Subcutaneous adipose tissue (tissue), 4 donors: ENCODE data around the gene FXYD5. TPM values are rescaled to one million over a fixed set of nuclear protein-coding genes. Genes with fewer than 3 reads are reported as not detected.

Experiments
- total RNA-seq, 4 donors: library from RNA; depleted of rRNA; stranded (reverse); fragments of >200 nt; gene quantifications; one replicate each; pipeline ENCODE4 v1.1.0, GENCODE V29; 2016
- TF ChIP-seq, protein P1 (sequence below): fragments of 450-650 bp; IDR thresholded peaks from one replicate; pipeline ENCODE4 v1.5.1; 2016; ENCODE audit warnings: low read depth, mild to moderate bottlenecking, control low read depth, antibody characterized with exemption, moderate library complexity

FXYD5 gene
- total RNA-seq, 4 donors from 2014 or later: 43.7 to 120 (median 52.4) TPM

DNA sequence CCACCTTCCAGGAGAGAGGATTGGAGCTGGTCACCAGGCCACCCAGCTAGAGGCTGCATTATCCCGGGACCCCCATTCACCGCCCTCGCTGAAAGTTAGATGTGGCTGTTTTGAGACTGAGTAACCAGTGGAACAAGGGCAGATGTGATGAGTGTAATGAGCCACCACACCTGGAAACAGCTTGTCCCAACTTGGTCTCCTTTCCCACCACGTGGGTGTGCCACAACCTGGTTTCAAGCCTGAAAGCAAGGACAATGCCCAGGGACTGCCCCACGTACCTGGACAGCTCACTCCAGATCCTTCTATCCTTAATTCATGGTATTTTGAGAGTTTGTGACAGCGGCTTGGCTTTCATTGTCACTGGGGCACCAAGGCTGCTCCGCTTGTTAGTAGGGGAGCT is 26.7 kb upstream of the FXYD5 start:
- TF ChIP-seq, protein P1, sequence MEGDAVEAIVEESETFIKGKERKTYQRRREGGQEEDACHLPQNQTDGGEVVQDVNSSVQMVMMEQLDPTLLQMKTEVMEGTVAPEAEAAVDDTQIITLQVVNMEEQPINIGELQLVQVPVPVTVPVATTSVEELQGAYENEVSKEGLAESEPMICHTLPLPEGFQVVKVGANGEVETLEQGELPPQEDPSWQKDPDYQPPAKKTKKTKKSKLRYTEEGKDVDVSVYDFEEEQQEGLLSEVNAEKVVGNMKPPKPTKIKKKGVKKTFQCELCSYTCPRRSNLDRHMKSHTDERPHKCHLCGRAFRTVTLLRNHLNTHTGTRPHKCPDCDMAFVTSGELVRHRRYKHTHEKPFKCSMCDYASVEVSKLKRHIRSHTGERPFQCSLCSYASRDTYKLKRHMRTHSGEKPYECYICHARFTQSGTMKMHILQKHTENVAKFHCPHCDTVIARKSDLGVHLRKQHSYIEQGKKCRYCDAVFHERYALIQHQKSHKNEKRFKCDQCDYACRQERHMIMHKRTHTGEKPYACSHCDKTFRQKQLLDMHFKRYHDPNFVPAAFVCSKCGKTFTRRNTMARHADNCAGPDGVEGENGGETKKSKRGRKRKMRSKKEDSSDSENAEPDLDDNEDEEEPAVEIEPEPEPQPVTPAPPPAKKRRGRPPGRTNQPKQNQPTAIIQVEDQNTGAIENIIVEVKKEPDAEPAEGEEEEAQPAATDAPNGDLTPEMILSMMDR: no peak

- TF ChIP-seq, protein P1: no peak
These were observed 26.0 kb upstream of the FXYD5 start for GRCh38 chr19:35128398-35129057.

DNA sequence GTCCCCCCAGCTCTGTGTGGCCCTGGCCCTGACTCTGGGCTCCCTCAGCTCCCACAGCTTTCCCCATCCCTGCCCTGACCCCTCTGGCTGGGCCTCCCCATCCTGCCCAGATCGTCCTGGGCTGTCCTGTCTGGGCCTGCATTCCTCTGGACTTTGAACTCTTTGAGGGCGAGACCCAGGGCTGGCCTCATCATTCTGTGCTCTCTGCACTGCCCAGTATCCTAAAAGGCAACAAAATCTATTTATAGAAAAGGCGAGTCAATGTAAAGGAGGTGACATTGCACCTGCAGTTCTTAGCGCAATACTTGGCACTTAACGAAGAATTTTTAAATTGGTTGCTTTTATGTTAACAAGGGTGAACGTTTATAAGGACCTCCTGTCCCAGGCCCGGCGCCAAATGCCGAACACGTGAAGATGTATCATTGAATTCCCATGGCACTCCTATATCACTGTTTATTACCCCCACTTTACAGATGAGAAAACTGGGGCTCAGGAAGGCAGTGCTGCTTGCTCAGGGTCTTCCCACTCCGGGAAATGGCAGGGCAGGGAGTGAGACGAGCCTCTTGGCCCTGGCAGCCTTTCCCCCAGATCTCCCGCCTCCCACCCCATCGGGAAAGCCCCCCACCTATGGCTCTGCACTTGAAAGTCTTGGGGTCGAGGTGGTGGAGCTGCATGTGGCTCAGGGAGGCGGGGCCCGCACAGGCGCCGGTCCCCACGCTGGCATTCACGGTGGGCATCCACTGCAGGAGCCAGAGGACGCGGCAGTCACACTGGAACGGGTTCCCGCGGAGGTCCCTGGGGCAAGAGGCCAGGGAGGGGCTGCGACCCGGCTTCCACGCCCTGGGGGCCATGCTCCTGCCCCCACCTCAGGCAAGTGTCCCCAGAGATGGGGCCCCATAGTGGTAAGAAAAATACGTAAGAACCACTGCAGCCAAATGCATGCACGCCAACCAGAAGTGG is 23.5 kb upstream of the FXYD5 start:
- TF ChIP-seq, protein P1: no peak

DNA sequence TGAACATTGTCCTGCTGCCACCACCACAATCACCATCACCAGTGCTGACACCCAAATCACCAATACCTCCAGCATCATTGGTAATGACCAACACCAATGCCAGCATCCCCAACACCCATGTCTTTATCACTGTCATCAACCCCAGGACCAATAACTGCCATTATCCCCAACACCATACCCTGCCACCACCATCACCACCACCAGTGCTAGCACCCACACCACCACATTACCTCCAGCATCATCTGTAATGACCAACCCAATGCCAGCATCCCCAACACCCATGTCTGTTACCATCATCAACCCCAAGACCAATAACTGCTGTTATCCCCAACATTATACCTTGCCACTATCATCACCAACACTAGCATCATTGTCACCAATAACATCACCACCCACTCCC is 22.3 kb upstream of the FXYD5 start:
- TF ChIP-seq, protein P1: no peak

- TF ChIP-seq, protein P1: no peak
These were observed 20.7 kb upstream of the FXYD5 start for GRCh38 chr19:35133826-35134225.

- TF ChIP-seq, protein P1: no peak
These were observed 19.8 kb upstream of the FXYD5 start, which contains the start of gene LGI4 for GRCh38 chr19:35134601-35135242. LGI4 (minus strand) TSS chr19:35135059; CDS start chr19:35134680, 379 bp downstream.
